ENCODE results near the gene SLC16A13.

DNA sequence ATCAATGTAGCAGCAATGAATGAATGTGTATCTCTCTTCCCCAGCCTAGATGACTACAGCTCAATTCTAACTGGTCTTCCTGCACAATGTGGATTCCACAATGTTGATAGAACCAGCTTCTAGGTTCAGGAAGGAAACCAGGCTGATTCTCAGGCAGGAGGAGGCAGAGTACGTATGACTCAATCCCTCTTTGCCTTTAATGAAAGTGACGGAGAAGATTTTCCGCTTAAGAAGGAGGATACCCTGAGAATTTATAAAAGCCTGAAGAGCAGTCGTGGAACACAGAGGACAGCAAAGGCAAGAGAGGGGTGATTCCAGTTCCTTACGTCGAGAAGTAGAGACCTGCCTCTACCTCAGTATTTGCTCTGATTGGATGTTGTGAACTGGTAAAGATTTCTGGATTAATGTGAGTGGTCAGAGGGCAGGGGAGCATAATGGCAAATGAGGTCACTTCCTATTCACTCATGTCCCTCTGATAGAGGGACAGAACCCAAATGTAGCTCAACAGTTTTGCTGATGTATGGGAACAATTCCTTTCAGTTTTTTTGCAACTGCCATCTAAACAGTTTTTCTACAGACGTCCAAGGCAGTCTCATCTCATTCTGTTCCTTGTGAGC lies 23.1 kb downstream of the SLC16A13 start:
- TF ChIP-seq, protein P1, sequence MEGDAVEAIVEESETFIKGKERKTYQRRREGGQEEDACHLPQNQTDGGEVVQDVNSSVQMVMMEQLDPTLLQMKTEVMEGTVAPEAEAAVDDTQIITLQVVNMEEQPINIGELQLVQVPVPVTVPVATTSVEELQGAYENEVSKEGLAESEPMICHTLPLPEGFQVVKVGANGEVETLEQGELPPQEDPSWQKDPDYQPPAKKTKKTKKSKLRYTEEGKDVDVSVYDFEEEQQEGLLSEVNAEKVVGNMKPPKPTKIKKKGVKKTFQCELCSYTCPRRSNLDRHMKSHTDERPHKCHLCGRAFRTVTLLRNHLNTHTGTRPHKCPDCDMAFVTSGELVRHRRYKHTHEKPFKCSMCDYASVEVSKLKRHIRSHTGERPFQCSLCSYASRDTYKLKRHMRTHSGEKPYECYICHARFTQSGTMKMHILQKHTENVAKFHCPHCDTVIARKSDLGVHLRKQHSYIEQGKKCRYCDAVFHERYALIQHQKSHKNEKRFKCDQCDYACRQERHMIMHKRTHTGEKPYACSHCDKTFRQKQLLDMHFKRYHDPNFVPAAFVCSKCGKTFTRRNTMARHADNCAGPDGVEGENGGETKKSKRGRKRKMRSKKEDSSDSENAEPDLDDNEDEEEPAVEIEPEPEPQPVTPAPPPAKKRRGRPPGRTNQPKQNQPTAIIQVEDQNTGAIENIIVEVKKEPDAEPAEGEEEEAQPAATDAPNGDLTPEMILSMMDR (IDR thresholded peaks at IDR 0.05): no peak
- TF ChIP-seq POLR2A (IDR thresholded peaks at IDR 0.05): no peak

All from right lobe of liver (tissue), 4 donors.